Mesenteric fat pad (tissue), 1 donor: Measurements from ENCODE around the gene SMLR1. TPM values are rescaled to one million over a fixed set of nuclear protein-coding genes. Genes with fewer than 3 reads are reported as not detected.
"Not testable (repeated sequence)": the region's sequence is repeated elsewhere in the genome, so short reads cannot be mapped to it uniquely, and the experiment has no call there.

Experiments used
- DNase-seq: peaks from one replicate; pipeline ENCODE4 v3.0.0-alpha.2; 2020; ENCODE audit warnings: low spot score
- long read RNA-seq: library from polyadenylated mRNA; unstranded; transcript quantifications from one replicate; pipeline ENCODE4 v2.0.0, GENCODE V29; 2020
- total RNA-seq: library from RNA; stranded (reverse); fragmentation: NEBNext Ultra II Directional; extraction: Animal tissue kit (Norgen Biotek cat#: 25700); gene quantifications from one replicate; pipeline ENCODE4 v1.2.1, GENCODE V29; 2021
- donor health status: DM: yes; HTN: yes; CAD: no.

SMLR1 gene
- total RNA-seq: not detected
- long read RNA-seq: 0 reads

DNA sequence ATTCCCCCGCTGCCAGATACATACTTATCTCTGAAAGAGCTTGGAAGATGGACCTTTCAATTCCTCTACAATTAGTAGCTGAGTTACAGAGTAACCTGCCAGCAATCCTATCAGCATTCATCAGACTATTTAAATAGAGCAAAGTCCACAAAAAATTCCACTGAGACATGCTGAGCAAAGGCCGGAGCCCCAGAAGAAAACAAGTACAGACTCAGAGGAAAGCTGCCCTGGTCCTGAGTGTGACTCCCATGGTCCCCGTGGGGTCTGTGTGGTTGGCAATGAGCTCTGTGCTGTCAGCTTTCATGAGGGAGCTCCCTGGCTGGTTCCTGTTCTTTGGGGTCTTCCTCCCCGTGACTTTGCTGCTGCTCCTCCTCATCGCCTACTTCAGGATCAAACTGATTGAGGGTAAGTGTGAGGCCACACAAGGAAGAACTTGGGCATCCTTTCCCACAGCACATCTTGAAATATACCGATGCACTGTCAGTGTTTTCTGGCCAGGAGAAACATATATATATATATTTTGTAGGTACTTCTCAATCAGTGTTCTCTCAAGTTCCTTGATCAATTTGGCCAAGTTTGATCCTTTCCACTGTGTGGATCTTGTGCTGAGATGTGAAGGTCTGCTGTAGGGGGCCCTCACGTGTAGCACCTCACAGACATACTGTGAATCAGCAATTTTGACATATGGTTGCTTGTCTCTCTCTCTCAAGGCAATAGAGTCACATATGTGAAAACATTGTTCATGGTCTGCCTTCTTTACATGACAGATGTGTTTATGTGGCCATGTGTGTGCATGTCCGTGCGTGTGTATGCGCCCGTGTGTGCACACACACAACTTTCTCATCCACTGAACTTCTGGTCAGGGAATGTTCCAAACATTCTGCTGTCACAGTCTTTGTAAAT is at the start of gene SMLR1:
TSS of gene SMLR1 (plus strand) at position 160 of the 903 bp plus-strand sequence. CDS start at position 168, 8 bp downstream.
- DNase-seq: no peak

- no peak for DNase-seq
Measured at GRCh38 chr6:130778946-130779657, 48.1 kb upstream of the SMLR1 start.

DNA sequence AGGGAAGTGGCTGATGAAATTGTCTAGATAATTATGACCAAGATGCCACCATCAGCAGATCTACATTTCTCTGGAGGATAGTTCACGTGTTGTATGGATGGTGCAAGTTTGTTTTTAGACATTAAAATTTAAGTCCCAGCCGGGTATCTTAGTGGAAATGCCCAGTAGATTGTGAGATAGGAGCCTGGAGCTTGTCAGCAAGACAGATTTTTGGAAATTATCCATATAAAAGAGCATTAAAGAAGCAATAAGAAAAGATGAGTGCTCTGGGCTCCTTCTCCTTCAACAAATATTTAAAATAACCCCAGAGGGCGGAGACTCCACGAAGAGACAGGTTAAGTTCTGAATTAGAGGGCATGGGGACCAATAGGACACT is 47.6 kb upstream of the SMLR1 start:
- no peak for DNase-seq

DNA sequence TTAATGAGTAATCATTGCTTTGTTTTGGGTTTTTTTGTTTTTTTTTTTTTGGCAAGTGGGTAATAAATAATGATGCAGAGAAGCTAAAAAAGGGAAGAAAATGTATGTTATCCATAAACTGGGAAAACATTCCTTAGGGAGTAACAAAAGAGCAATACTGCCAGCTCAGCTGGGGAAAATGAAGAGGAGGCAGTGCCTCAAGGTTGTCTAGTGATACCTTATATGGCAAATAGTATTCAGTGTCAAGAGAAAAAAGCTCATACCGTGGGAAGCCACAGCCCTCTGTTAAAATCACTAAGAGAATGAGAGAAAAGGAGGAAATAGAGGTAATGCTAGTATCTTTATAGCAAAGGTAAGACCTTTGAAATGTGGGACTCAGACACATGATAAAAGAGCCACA is 47.1 kb upstream of the SMLR1 start:
- DNase-seq: no peak

GRCh38 chr6:130781557-130781956 is 45.6 kb upstream of the SMLR1 start:
- DNase-seq: no peak

DNA sequence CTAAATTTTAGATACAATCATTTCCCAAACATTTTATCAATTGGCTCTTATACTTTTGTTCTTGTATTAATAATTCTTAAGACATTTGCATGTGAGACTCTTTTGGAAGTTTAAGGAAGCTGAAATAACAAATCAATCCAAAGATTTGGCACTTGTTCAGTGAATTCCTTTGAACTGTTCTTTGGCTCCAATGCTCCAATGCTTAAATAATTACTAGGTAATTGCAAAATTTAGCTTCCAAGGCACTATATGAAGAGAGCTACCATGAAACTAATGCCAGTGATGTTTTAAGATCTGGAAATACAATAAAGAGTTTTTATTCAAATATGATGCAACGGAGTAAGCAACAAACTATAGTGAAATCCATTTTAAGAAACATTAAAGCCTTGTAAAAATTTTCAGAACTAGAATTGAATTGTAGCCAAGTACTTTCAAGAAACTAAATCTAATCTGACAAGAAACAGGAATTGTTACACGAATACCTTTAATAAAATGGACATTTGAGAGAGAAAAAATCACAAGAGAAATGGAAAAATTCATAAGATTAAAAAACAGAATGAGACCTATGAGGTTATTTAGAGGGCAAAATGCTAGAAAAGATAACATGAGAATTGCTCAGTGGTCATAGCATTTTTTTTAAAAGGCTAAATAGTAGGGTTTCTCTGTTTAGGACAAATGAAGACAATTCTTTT is 43.6 kb upstream of the SMLR1 start:
- no peak for DNase-seq

DNA sequence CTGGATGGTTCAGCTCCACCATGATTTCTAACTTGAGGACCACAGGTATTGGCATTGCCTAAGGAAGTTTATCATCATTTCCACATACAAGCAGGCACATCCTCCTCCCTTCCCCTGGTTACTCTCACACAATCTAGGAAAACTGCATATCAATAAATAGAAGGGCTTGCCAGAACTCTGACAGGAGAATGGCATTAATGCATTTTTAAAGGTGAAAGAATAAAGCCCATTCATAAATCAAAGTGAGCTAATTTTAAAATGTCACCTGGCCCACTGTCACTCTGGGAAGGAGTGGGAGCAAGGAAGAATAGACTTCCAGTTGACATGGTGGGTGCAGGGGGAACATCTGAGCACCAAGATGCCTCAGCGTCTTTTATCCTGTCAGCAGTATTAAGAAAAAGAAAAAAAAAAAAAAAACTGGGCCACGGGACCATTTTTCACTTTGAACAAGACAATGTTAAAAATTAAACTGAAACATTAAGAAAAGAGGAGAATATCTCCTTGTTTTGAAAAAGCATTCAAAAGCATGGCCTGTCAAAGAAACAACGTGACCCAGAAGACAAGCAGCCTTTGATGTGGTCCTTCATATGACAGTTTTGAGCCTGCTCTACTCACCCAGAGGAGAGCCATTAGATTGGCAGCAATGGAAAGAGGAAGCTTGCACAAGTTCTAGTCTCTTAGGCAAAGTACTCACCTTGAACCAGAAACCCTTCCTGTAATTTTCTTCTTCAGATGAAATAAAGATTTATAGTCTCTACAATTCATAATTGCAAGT is 39.3 kb upstream of the SMLR1 start:
- DNase-seq: no peak

GRCh38 chr6:130788954-130789353 is 38.3 kb upstream of the SMLR1 start:
- no peak for DNase-seq

- DNase-seq: no peak
Measured at GRCh38 chr6:130794010-130794697, 33.1 kb upstream of the SMLR1 start.

GRCh38 chr6:130794738-130795137 is 32.5 kb upstream of the SMLR1 start:
- DNase-seq: no peak

GRCh38 chr6:130796313-130796905 is 30.8 kb upstream of the SMLR1 start:
- no peak for DNase-seq

DNA sequence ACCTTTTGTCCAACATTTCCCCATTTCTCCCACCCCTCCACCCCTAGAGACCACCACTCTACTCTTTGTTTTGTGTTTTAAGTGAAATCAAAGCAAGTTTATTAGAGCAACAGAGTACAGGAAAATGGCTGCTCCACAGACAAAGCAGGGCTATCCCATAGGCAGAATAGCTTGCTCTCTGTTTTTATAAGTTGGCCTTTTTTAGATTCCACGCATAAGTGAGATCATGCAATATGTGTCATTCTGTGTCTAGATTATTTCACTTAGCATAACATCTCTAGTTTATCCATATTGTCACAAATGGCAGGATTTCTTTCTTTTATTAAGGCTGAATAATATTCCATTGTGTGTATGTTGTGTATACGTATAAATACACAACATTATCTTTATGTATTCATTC is 30.1 kb upstream of the SMLR1 start:
- no peak for DNase-seq

GRCh38 chr6:130801368-130801767 is 25.8 kb upstream of the SMLR1 start:
- not testable (repeated sequence) for DNase-seq

- no peak for DNase-seq
Measured at GRCh38 chr6:130810307-130811030, 16.7 kb upstream of the SMLR1 start.

DNA sequence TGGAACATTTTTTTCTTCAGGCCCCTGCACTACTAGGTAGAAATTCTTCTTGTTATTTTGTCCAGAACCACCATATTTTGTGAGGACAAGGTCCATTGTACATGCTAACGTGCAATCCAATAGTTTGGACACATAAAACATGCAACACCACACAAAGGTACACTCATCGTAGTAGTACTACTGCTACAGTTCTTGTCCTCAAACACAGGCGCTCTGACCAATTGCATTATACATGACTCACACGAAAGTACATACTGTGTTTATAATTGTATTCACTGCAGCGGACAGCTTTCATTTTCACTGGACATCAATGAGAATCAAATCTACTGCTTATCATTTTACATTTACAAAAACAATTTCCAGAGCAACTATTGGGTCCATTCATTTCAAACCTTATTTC is 15.3 kb upstream of the SMLR1 start:
- DNase-seq: no peak

GRCh38 chr6:130814506-130814905 is 12.7 kb upstream of the SMLR1 start:
- DNase-seq: no peak

DNA sequence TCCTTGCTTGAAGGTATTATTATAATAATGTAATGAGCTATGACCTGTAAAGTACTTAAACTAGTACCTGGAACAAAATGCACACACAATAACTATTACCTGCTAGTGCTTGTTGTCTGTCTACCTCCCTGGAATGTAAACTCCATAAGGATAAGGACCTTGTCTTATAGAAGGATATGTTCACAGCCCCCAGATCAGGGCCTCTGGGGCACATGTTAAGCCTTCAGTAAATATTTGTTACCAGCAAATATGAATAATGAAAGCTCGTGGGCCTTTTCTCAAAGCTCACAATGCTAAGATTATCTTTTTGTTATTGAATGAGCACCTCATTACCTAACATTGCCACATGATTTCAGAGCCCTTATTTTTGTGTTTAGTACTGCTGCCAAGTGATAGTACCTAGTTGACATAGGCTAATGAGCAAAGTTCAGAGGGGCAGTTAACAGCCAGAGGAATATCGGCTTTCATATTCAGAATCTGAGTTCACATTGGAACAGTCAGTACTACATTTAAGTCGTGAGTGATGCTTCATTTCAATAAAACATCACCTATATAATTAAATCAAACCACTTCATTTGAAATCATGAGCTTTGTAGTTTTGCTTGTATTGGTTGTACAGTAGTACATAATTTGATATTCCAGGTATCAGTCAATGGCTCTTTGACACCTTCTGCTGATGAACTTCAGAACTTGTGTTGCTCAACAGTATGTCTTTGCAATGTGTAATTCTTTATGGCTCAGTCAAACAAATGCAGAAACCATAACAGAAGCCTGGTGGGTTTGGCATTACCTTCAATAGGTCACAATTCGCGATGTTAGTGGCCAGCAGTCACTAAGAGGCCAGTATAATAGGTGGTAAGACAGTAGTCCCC is 11.8 kb upstream of the SMLR1 start:
- no peak for DNase-seq

- DNase-seq: no peak
Measured at GRCh38 chr6:130822736-130823135, 4.5 kb upstream of the SMLR1 start.
